GM19193 (cell line): ENCODE results near the gene SH3RF3.

Source experiments
- POLR2A ChIP-seq: IDR thresholded peaks from 4 replicates; pipeline ENCODE4 v1.6.1; 2011; ENCODE audit not compliant: insufficient read depth, insufficient read length; ENCODE audit errors: extremely low read depth

SH3RF3 gene

GRCh38 chr2:109300582-109300981 lies 171.6 kb downstream of the SH3RF3 start:
- no peak for TF ChIP-seq POLR2A

GRCh38 chr2:109301746-109302145 lies 172.7 kb downstream of the SH3RF3 start:
- TF ChIP-seq POLR2A: no peak

- TF ChIP-seq POLR2A: no peak
These were observed 173.3 kb downstream of the SH3RF3 start for GRCh38 chr2:109302319-109302718.

GRCh38 chr2:109304242-109304641 lies 175.2 kb downstream of the SH3RF3 start:
- TF ChIP-seq POLR2A: no peak

GRCh38 chr2:109304731-109305470 lies 175.9 kb downstream of the SH3RF3 start:
- TF ChIP-seq POLR2A: no peak

GRCh38 chr2:109305490-109306167 lies 176.6 kb downstream of the SH3RF3 start:
- no peak for TF ChIP-seq POLR2A

- no peak for TF ChIP-seq POLR2A
These were observed 177.2 kb downstream of the SH3RF3 start for GRCh38 chr2:109306190-109306589.

GRCh38 chr2:109311771-109312170 lies 182.8 kb downstream of the SH3RF3 start:
- TF ChIP-seq POLR2A: no peak

GRCh38 chr2:109312902-109313301 lies 183.9 kb downstream of the SH3RF3 start:
- TF ChIP-seq POLR2A: no peak

GRCh38 chr2:109313343-109313742 lies 184.3 kb downstream of the SH3RF3 start:
- TF ChIP-seq POLR2A: no peak

- no peak for TF ChIP-seq POLR2A
These were observed 187.1 kb downstream of the SH3RF3 start for GRCh38 chr2:109316091-109316490.

- TF ChIP-seq POLR2A: no peak
These were observed 188.6 kb downstream of the SH3RF3 start for GRCh38 chr2:109317471-109318095.

GRCh38 chr2:109318150-109318948 lies 189.3 kb downstream of the SH3RF3 start:
- TF ChIP-seq POLR2A: no peak

- TF ChIP-seq POLR2A: no peak
These were observed 189.9 kb downstream of the SH3RF3 start for GRCh38 chr2:109318949-109319342.
